Astrocyte of the spinal cord (primary cell): ENCODE results near the gene FIGNL1.

ENCODE experiments used
- DNase-seq: peaks from one replicate; pipeline ENCODE4 v3.0.0; 2011; ENCODE audit warnings: low read depth, low spot score
- H3K4me3 ChIP-seq: 2 replicates; pipeline ENCODE4 v1.5.1; 2011; ENCODE audit warnings: low read depth, mild to moderate bottlenecking, low read length, moderate library complexity
- CTCF ChIP-seq: IDR thresholded peaks from 2 replicates; pipeline ENCODE4 v1.5.1; 2012; ENCODE audit warnings: low read depth, mild to moderate bottlenecking, low read length, inconsistent platforms
- in situ Hi-C: cut with HindIII; loops from 2 replicates; pipeline ENCODE4 v1.10.0; 2017; ENCODE audit warnings: low sequenced_read_pairs

FIGNL1 gene

GRCh38 chr7:50436133-50436806 is 13.9 kb downstream of the FIGNL1 start:
- in situ Hi-C loops: no loop called here
- no peak overlapping the region for H3K4me3 ChIP-seq
- DNase-seq: peak; percentile 75
- no peak for TF ChIP-seq CTCF

GRCh38 chr7:50431722-50432305 is 18.3 kb downstream of the FIGNL1 start:
- no peak for TF ChIP-seq CTCF
- DNase-seq: no peak
- in situ Hi-C loops: no loop called here
- H3K4me3 ChIP-seq: no peak overlapping the region

- H3K4me3 ChIP-seq: no peak overlapping the region
- no peak for DNase-seq
- no peak for TF ChIP-seq CTCF
- in situ Hi-C loops: no loop called here
Measured at GRCh38 chr7:50431316-50431715, 18.8 kb downstream of the FIGNL1 start.

- no peak for DNase-seq
Measured at GRCh38 chr7:50428911-50429310, 21.2 kb downstream of the FIGNL1 start.

GRCh38 chr7:50427518-50427917 is 22.6 kb downstream of the FIGNL1 start:
- in situ Hi-C loops: no loop called here
- TF ChIP-seq CTCF: no peak
- H3K4me3 ChIP-seq: no peak overlapping the region
- no peak for DNase-seq

More at GRCh38 chr7:50428911-50429310, 21.2 kb downstream of the FIGNL1 start:
- in situ Hi-C loops: no loop called here
- H3K4me3 ChIP-seq: no peak overlapping the region
- TF ChIP-seq CTCF: no peak

GRCh38 chr7:50426280-50427045 is 23.7 kb downstream of the FIGNL1 start:
- in situ Hi-C loops: no loop called here
- no peak overlapping the region for H3K4me3 ChIP-seq
- no peak for DNase-seq
- no peak for TF ChIP-seq CTCF
